Placental pericyte (primary cell): ENCODE data around the gene TBC1D3I. TPM values are rescaled to one million over a fixed set of nuclear protein-coding genes. Genes with fewer than 3 reads are reported as not detected.

ENCODE experiments used
- small RNA-seq: library from RNA; depleted of rRNA; stranded (forward); fragments of <200 nt; gene quantifications from one replicate; pipeline ENCODE3, GENCODE V24; 2012; ENCODE audit warnings: low replicate concordance
- total RNA-seq: library from RNA; depleted of rRNA; stranded (reverse); fragments of >200 nt; gene quantifications from 2 replicates; pipeline ENCODE4 v1.2.3, GENCODE V29; 2012

The TBC1D3I gene
- 0.44 TPM in 1 of 2 replicates, not detected in the other for total RNA-seq

GRCh38 chr17:36264470-36264869, at the start of gene TBC1D3I:
TBC1D3I (minus strand) TSS chr17:36264570; CDS start chr17:36262985, 1,585 bp downstream.

GRCh38 chr17:36210439-36211211, 53.7 kb downstream of the TBC1D3I start, which contains the start of gene CCL4L2:
CCL4L2 (plus strand) TSS chr17:36211063.

Small RNA genes lying within 50 kb of the gene (small RNA-seq; reads per million reads assigned to genes)
- gene AC243829.3 (not detected), gene AC243829.6 (not detected), gene RF00019 (not detected)

Other genes starting within 250 kb of the TBC1D3I start
- gene CCL23, start 246.6 kb downstream of the TBC1D3I start, total RNA-seq: not detected in 2 replicates
- not detected in 2 replicates for gene CCL18, start 200.3 kb downstream of the TBC1D3I start, total RNA-seq
- gene CCL3, start 174.4 kb downstream of the TBC1D3I start, total RNA-seq: not detected in 2 replicates
- gene CCL4, start 160.7 kb downstream of the TBC1D3I start, total RNA-seq: not detected in 2 replicates
- gene TBC1D3B, start 87.9 kb downstream of the TBC1D3I start, total RNA-seq: 0.29 and 1.8 TPM in 2 replicates
- gene CCL3L1, start 67.8 kb downstream of the TBC1D3I start, total RNA-seq: not detected in 2 replicates
- gene CCL4L2, start 53.5 kb downstream of the TBC1D3I start, total RNA-seq: not detected in 2 replicates
- gene TBC1D3G, start 59.3 kb upstream of the TBC1D3I start, total RNA-seq: not detected in 2 replicates
- gene TBC1D3H, start 123.9 kb upstream of the TBC1D3I start, total RNA-seq: not detected in 2 replicates
- gene ZNHIT3, start 222.1 kb upstream of the TBC1D3I start, total RNA-seq: 23.6 and 29.3 TPM in 2 replicates